HTERT RPE-1 (cell line): ENCODE data around the gene SEPTIN8.

Experiments used
- in situ Hi-C: fragments of 300-500 bp; cut with MboI; formaldehyde crosslinking; loops from 4 replicates; pipeline ENCODE4 v1.14.3; 2020; ENCODE audit warnings: low sequenced_read_pairs

SEPTIN8 gene

DNA sequence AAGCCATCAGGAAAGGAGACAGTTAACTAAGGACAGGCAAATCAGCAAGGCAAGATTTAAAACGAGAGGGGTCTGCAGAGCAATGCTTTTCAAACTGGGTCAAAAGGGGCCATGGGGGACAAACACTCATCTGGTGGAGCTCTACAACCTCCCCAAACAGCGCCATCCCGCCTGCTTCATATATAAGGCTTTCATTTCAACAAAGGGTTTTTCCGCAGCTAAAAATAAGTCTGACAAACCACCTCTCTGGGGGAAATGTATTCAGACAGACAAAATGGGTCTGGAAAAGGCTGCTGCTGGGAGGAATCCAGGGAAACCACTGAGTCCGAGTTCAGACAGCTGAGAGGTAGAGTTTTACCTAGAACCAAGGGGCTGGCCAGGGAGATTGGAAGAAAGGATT, 8.3 kb upstream of the SEPTIN8 start:
- in situ Hi-C loops: no loop called here

DNA sequence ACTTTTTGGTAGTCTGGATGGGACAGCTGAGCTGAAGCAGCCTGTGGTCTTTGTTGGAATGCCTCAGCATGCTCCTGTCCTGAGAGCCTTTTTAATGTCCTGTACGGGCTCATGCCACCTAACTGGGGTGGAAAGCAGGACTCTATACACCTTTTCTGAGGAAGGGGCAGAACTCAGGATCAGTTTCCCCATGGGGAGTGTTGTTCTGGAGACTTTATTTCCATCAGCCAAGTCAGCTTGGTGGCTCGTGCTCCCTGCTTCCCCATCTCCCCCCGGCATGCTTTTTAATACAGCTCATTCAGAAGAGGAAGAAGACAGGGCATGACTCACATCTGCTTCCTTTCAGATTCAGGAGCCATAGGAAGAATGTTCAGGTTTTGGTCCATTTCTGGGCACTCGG, 5.1 kb upstream of the SEPTIN8 start:
- in situ Hi-C loops: no loop called here

DNA sequence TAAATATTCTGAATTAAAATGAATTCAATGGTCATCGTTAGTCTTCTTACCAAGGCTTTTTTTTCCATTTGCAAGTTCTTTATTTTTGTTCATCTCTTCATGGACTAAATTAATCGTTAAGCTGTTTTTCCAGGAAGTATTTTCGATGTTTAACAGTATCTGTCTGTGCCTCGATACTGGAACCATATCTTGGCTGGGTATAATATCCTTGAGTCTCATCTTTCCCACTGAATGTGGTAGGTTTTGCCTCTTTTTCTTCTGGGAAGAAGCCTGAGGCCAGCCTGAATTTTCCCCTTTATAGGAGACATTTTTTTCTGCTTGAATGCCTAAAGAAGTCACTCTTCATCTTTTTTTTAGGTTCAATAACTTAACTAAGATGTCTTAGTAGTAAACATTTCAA, 4.0 kb upstream of the SEPTIN8 start:
- in situ Hi-C loops: no loop called here

DNA sequence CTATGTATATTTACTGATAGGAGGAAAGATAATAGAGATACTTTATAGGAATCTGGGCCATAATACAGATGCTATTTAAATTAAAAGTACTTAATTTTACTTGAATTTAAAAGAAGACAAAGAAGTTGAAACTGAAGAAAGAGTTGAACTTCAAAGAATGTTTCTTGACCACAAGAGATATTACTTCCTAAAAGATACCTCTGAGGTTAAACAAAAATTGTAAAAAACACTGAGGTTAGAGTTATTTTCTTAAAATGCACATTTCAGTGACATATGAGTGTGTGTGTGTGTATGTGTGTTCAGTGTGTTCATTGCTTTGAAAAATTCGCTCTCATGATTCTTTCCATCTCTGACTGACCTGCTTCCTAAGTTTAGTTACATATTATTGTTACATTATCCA, 3.5 kb upstream of the SEPTIN8 start:
- in situ Hi-C loops: no loop called here

DNA sequence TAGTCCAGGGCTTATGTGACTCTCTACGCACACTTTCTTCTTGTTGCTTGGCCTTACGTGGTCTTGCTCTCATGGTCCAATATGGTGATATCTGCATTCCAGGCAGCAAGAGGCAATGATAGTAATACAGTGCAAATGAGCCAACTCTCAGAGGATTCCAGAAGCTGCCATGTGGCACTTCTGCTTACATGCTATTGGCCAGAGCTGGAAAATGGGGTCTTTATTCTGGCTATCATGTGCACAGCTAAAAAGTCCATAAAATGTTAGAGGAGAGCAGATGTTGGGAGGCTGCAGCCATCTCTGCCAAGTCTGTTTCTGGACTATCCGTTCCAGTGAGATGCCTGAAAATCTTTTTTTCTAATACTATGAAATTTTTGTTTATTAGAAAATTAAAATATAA, 2.9 kb upstream of the SEPTIN8 start:
- in situ Hi-C loops: no loop called here

DNA sequence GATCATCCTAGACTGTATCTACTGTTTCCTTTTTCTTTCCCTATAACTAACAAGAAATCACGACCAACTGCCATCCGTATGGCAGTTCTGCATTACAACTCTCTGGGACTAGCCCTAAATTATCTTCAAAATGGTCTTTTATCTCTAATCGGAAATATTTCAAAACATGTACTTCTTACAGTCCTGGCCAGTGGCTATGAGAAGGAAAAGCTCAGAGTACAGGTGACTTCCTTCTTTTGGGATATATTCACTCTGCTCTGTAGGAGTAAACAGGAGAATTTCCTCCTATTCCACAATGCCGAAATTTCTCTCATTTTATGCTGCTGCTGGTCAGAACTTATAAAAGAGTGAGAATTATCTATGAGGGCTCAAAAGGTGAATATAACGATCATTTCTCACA, 1.8 kb upstream of the SEPTIN8 start:
- in situ Hi-C loops: no loop called here

DNA sequence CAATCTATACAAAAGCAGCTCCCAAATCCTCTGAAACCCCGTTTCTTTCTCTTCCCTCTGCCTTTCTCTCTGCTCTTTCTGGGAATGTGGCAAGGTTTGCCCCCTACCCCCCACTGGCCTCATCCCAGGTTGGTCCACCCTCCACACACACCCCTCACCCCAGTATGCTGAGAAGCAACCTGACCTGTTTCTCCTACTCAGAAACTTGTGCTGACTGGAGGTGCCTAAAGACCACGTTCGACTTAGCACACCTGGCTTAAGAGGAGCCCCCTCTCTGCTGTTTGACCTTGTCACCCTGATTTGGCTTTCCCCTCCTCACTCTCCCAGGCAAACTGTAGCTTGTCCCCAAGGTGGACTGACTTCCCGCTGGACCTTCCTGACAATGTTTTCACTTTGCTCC, 1.1 kb upstream of the SEPTIN8 start:
- in situ Hi-C loops: no loop called here

DNA sequence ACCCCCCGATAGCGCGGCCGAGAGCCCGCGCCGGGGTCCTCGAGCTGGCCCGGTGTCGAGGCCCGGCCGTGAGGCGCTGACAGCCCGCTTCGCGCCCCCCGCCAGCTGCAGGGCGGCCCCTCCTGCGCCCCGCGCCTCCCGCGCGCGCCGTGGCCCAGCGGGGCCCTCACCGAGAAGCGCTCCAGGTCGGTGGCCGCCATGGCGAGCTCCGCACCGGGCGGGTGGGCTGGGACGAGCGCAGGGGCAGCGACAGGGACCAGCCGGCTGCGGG, 166 bp downstream of the SEPTIN8 start:
- in situ Hi-C loops: no loop called here

DNA sequence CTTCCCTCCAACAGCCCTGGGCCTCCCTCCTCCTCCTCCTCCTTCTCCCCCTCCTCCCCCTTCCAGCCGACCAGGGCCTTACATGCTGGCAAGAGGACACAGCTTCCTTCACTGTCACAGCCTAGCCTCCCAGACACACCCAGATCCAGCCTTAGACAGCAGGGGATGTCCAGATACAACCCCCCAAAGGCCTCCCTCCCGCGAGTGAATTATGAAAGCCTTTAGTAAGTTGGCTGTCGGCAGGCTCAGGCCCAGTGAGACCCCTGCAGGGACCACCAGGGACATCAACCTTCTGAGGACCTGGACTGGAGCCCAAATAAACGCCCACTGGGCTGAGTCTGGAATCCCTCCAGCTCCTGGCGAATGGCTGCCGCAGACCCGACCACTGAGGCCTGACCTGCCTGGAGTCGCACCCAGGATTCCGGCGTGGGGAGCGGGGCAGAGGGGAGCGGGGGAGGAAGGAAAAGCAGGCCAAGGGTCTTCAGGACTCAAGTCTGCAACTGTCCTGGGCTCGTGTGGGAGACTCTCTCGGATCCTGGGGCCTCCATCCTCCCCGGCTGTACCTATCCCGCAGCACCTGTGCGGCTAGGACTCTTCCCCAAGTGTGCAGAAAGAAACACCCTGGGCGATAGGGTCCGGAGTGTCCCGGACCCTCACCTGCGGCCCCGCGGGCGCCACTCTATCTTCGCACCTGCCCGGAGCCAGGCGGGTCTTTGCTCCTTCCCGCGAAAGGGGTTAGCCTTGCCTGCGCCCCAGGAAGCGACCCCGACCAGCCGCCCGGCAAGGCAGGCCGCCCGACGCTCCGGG, 705 bp downstream of the SEPTIN8 start:
- in situ Hi-C loops: no loop called here

DNA sequence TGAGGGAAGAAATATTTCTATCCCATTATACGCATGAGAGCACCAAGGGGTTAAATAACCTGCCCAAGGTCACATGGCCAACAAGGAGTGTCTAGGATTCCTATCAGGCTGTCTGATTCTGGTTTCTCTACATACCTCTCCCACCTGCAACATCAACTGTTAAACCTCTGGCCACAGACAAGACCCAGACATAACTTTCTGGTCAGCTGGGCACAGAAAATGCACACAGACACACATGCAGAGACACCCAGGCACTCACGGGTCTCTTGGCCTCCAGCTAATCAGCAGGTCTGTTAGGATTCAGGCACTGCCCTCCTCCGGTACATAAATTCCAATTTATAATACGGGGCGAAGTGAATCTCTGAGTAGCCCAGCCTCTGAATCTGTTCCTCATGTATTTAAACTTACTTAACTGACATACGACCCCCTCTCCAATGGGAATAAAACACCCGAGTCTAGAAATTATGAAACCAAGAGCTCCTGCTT, 1.5 kb downstream of the SEPTIN8 start:
- in situ Hi-C loops: no loop called here

DNA sequence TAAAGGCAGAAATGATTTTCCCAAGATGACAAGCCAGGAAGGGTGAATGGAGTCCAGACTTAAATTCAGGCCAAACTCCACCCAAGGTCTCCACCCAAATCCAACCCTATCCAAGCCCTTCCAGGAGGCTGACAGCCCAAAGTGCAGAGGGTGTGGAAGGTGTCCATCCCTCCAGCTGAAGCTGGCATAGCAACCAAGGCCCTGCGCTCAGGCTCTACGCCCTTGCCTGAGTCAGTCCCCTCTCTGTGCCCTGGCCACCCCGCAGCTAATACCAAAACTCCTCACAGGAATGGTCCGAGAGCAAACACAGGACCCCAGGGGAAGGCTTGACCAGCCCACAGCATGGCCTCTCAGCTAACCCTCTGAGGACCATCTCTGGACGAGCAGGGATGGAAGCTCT, 2.1 kb downstream of the SEPTIN8 start:
- in situ Hi-C loops: no loop called here

DNA sequence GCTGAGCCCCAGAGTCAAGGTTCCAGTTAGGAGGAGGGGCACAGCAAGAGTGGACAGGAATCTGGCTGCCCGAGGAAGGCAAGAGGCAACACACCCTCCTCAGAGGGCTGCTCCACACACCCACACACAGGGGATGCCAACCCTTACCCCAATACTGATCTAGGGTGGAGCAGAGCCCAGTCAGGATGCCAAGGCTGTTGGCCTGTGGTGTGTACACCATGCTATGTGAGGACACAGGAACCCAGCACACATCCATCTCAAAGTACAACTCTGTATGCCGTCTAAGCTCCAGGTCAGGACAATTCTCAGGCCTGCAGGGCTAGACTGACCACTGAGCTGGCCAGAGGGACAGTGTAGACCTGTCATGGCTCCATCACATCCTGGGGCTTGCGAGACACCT, 2.6 kb downstream of the SEPTIN8 start:
- in situ Hi-C loops: no loop called here

DNA sequence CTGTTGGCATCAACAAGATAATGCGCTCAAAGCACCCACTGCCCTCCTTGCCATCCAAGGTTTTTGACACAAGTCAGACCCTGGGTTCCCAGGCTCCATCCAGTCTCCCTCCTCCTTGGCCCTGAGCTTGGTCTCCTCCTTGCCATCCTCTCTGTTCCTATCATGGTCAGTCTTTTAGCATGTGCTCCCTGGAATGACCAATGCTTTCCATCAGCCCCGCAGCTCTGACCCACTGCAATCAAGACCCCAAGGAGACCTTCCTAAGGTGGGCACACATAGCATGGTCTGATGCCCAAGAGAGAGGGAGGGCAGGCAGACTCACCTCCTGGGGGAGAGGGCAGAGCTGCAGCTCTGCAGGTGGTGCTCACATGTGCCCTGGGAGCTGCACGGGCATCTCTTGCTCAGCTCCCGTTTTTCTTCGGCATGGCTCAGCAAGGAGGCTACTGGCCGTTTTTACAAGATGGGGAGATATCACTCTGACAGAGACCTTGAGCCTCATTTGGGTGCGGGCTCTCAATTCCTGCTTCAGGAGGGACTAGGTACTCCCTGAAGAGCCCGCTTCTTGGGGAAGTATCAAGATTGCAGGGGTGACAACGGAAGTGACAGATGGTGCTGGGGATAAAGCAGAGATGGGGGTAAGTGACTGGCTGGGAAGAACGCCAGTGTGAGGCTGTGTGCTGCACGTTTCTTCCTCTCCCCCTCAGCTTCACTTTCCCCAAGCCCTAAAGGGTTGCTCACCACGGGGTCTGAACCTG, 3.3 kb downstream of the SEPTIN8 start:
- in situ Hi-C loops: no loop called here

DNA sequence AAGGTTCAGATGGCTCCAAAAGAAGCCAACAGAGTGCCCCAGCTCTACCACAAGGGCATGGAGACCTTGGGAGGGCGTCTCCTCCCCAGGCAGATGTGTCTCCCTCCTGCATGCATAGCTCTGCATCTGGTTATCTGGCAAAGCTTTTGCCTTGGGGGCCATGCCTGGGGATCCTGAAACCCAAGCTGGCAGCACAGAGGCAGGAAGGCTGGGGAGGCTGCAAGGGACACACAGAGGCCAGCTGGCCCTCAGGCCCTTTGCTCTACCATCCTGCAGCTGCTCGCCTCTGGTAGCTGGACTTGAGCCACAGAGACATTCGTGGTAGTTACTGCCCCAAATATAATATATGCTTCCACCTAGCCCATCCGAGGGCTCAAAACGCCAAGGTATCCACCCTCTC, 3.9 kb downstream of the SEPTIN8 start:
- in situ Hi-C loops: no loop called here

DNA sequence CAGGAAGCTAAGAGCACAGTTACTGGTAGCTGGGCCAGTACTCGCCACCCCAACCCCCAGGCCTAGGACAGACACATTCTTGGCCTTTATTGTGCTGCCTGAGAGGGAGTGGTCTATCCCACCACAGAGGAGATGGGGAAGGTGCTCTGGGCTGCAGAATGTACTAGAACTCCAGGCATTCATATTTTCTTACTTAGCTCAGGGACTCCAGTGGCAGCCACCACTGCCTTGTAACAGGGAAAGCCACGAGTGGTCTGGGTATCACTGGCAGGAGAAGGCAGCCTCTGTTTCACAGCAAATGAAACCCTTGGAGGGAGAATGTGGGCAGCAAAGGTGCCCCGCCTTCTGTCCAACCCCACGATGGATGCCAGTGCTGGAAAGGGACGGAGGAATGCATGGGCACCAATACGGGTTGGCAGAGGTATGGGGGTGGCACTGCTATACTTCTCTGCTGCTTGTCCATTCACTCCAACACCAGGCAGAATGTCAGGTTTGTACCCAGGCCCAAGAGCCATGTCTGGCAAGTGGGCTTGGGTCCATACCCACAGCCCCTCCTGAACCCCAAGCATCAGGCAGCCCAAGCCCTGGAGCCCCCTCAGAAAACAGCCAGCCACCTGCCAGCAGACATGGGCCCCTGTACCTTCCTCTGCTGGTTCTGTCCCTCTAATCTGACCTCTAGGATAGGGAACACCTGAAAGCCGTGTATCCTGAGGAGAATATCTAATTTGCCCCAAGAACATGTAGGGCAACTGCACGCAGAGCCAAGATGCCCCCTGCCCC, 4.6 kb downstream of the SEPTIN8 start:
- in situ Hi-C loops: no loop called here

DNA sequence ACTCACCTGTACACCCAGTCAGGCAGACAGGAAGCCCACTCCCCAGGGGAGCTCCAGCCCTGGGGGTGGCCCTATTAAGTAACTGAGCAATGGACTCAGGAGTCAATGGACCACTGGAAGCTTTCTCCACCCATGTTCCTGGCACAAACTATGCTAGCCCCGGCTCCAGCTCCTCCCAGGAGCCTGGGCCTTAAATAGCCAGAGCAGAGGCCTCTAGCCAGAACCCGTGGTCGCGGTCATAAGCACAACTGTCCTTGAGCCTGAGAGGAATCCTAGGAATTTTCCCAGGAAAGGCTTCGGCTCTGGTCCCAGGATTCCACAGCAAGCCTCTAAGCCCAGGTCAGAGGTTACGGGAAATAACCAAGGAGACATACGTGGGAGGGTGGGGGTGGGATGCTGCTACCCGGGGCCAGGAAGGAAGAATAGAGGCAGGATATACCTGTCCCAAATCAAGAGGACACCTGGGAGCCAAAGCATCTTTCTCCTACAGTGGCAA, 5.5 kb downstream of the SEPTIN8 start:
- in situ Hi-C loops: no loop called here

DNA sequence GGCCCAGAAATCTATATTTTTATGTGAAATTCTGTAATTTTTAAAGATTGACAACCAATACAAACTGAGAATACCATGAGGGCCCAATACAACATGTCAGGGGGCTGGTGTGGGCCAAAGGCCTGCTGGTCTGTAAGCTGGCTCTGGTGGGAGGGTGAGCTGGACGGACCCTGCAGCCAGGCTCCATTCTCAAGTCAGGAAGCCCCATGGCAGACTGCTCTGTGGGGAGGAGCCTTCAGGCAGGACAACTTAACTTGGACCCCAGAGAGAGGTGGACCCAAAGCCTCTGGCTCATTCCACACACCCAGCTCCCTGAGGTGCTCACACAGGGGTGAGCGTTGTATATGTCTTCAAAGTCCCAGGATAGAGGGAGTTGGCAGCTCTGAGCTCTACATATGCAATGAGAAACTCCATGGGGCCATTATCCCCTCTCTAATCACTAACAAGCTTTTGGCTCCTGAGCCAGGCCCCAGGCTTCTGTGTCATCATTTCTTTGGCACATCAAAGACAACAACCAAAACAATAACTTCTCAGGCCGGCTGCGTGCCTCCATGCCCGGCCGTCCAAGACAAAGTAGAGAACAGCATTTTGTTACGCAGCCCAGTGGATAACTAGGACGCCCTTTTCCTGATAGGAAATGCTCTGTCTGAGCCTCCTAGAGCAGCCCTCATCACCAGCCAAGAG, 6.4 kb downstream of the SEPTIN8 start:
- in situ Hi-C loops: no loop called here

DNA sequence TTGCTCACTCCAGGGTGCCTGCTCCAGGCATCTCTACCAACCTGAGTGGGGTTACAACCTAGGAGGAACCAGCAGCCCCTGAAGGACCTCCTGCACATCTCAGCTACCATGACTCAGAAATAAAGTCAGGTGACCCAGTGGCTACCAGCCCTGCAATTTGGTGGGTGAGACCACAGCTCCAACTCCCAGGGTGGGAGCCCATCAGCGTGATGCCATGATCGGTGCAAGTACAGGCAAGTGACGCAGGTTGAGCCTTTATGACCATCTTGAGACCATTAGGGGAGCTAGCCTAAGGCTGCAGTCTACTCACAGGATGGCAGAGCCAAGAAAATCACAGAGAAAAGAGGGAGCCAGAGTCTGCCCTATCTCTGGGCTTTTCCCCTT, 8.6 kb downstream of the SEPTIN8 start:
- in situ Hi-C loops: no loop called here

DNA sequence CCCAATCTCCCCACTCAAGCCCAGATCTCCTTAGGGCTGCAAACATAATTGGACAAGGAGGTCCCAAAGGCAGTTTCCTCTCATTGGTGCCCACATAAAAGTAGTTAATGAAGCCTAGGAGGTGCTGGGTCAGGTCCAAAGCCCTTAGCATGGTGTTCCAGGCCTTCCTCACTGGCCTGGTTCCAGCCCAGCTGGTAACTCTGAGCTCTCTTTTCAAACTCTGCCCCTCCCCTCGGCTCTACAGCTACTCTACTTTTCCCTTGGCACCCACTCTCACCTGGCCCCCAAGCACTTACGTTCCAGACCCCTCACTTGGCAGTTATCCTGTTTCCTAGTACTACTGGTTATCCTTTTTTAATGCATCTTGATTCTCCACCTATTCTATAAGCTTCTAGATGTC, 9.9 kb downstream of the SEPTIN8 start:
- in situ Hi-C loops: no loop called here

DNA sequence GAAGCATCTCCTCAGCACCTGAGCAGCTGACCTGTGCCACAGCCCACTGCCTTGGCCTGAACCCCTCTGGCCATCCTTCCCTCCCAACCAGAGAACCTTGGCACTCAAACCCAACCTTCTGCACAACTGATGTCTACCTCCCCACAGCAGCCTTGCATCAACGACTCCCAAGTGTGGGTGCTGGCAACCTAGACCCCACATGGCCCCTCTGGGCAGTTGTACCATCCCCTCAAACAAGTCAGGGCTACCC, 10.3 kb downstream of the SEPTIN8 start:
- in situ Hi-C loops: no loop called here

DNA sequence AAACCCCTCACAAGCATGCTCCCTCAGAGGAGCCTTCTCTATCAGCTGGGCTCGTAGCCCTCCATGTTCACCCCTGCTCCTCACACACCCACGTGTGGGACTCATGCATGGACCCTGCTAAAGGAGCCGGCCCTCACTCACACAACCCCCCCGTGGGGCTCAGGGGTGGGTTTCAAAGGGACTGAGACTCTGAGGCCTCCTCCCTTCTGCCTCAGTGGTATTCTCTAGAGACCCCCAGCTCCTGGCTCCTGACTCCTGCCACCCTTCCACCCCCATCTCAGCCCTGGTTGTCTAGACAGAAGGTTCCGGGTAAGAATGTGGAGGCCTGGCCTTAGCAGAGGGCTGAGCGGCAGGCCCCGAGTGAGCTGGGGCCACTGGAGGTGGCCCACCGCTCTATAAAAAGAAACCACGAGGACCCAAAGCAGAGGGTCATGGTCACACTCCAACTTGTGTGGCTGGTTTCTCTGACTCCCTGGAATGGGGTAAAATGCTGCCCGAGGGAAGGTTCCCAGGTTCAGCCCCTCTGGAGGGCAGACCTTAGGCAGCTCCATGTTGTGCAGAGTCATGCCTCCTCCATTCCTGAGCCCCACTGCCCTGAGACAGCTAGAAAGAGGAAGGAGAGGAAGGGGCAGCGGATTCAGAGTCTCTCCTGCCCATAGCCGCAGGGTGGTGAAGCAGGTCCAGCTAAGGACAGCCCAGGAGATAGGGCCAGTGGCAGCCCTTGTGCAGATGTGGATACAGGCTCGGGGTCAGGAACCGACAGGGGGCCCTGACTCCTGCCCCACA, 10.8 kb downstream of the SEPTIN8 start:
- in situ Hi-C loops: no loop called here
